Activated CD8-positive, alpha-beta T cell treated with anti-CD3 and anti-CD28 coated beads for 36 hours (primary cell): ENCODE measurements around the gene SYT9. TPM values are rescaled to one million over a fixed set of nuclear protein-coding genes. Genes with fewer than 3 reads are reported as not detected.

Source experiments
- ATAC-seq: fragments of 200-7000 bp; cut with Tn5 transposase; one replicate; pipeline ENCODE4 v1.10.0; 2021; ENCODE audit warnings: mild to moderate bottlenecking, moderate library complexity
- CTCF ChIA-PET: fragments of 350-600 bp; sonication (Branson Sonifier 250); formaldehyde crosslinking; loops from one replicate; lab custom pipeline; 2021; ENCODE audit warnings: antibody characterized with exemption; lab: Charles Lee
- POLR2A ChIA-PET: fragments of 350-600 bp; sonication (Branson Sonifier 250); formaldehyde crosslinking; loops from one replicate; lab custom pipeline; 2021; ENCODE audit warnings: antibody characterized with exemption; lab: Charles Lee
- DNase-seq: peaks from one replicate; pipeline ENCODE4 v3.0.0-alpha.2; 2020
- H3K27ac Mint-ChIP-seq: one replicate; pipeline ENCODE4 v1.8.0; 2021; ENCODE audit warnings: mild to moderate bottlenecking, mixed read lengths
- H3K27me3 Mint-ChIP-seq: one replicate; pipeline ENCODE4 v1.8.0; 2021; ENCODE audit warnings: mixed read lengths
- H3K36me3 Mint-ChIP-seq: one replicate; pipeline ENCODE4 v1.8.0; 2021; ENCODE audit warnings: low read depth, mixed read lengths
- H3K4me1 Mint-ChIP-seq: one replicate; pipeline ENCODE4 v1.8.0; 2021; ENCODE audit warnings: low read depth, mixed read lengths
- H3K4me3 Mint-ChIP-seq: one replicate; pipeline ENCODE4 v1.8.0; 2021; ENCODE audit warnings: mild to moderate bottlenecking, moderate library complexity, mixed read lengths
- H3K9me3 Mint-ChIP-seq: one replicate; pipeline ENCODE4 v1.8.0; 2021; ENCODE audit warnings: mixed read lengths
- CTCF ChIP-seq: fragments of 200-600 bp; IDR thresholded peaks from one replicate; pipeline ENCODE4 v1.8.0; 2022; ENCODE audit warnings: antibody characterized with exemption, mild to moderate bottlenecking
- intact Hi-C: fragments of 100-400 bp; cut with micrococcal nuclease; formaldehyde crosslinking; loops from one replicate; pipeline ENCODE4 v1.10.0; 2022
- total RNA-seq, 2 experiments: library from RNA; stranded (reverse); gene quantifications; one replicate each; pipeline ENCODE4 v1.2.3, GENCODE V29; 2021

SYT9 gene
- total RNA-seq, 2 experiments from 2014 or later: not detected

- no peak overlapping the region for H3K4me3 Mint-ChIP-seq
These were observed 191.0 kb downstream of the SYT9 start for GRCh38 chr11:7442588-7443215.

GRCh38 chr11:7444091-7444981 lies 192.6 kb downstream of the SYT9 start:
- intact Hi-C loops: loop anchor here (5.0 to 10.0 kb wide), 2 partner anchors 90 to 347 kb away; no protein-coding TSS in a partner anchor
- H3K27ac Mint-ChIP-seq: no peak overlapping the region
- no peak overlapping the region for H3K4me3 Mint-ChIP-seq
- no peaks in the 10 kb centered on the region for H3K9me3 Mint-ChIP-seq
- no peak for ATAC-seq
- CTCF ChIA-PET: interaction anchor here (1.0 to 2.7 kb wide), 3 partner anchors 10 to 91 kb away, joined by 3 to 17 read pairs (median 3); no protein-coding TSS in a partner anchor
- TF ChIP-seq CTCF: no peak
- H3K4me1 Mint-ChIP-seq: no peaks in the 10 kb centered on the region
- no peak for DNase-seq
- no peaks in the 10 kb centered on the region for H3K36me3 Mint-ChIP-seq
- POLR2A ChIA-PET: no interaction called here
- no peaks in the 10 kb centered on the region for H3K27me3 Mint-ChIP-seq

More at GRCh38 chr11:7442588-7443215, 191.0 kb downstream of the SYT9 start:
- Mint-ChIP-seq H3K27me3 (no peaks in the 10 kb centered on the region), H3K36me3 (no peaks in the 10 kb centered on the region), H3K27ac (no peak overlapping the region), H3K9me3 (no peaks in the 10 kb centered on the region), H3K4me1 (no peaks in the 10 kb centered on the region)
- POLR2A ChIA-PET: no interaction called here
- ATAC-seq (peak; percentile 97), DNase-seq (peak; percentile 87)
- CTCF ChIA-PET: interaction anchor here (0.7 to 3.4 kb wide), 22 partner anchors 9 to 630 kb away, joined by 3 to 20 read pairs (median 4); partner anchors contain the start of genes OLFML1 and PPFIBP2
- intact Hi-C loops: loop anchor here (5.0 to 10.0 kb wide), 2 partner anchors 88 to 345 kb away; no protein-coding TSS in a partner anchor
- TF ChIP-seq CTCF: peak; percentile 82

- no peaks in the 10 kb centered on the region for H3K27me3 Mint-ChIP-seq
- no peaks in the 10 kb centered on the region for H3K36me3 Mint-ChIP-seq
- TF ChIP-seq CTCF: no peak
- no peaks in the 10 kb centered on the region for H3K4me1 Mint-ChIP-seq
- no peak overlapping the region for H3K4me3 Mint-ChIP-seq
- DNase-seq (no peak), ATAC-seq (no peak)
- ChIA-PET CTCF (interaction anchor here (0.9 kb wide), 1 partner anchor 347 kb away, joined by 3 read pairs; no protein-coding TSS in a partner anchor), POLR2A (no interaction called here)
- no peaks in the 10 kb centered on the region for H3K9me3 Mint-ChIP-seq
- intact Hi-C loops: loop anchor here (10.0 kb wide), 1 partner anchor 91 kb away; no protein-coding TSS in a partner anchor
- no peak overlapping the region for H3K27ac Mint-ChIP-seq
These were observed 193.9 kb downstream of the SYT9 start for GRCh38 chr11:7445564-7445963.

GRCh38 chr11:7448201-7448600 lies 196.5 kb downstream of the SYT9 start:
- CTCF ChIA-PET: interaction anchor here (1.0 kb wide), 1 partner anchor 353 kb away, joined by 3 read pairs; no protein-coding TSS in a partner anchor
- H3K4me1 Mint-ChIP-seq: no peaks in the 10 kb centered on the region
- no peaks in the 10 kb centered on the region for H3K27me3 Mint-ChIP-seq
- DNase-seq (no peak), ATAC-seq (no peak)
- H3K9me3 Mint-ChIP-seq: no peaks in the 10 kb centered on the region
- H3K4me3 Mint-ChIP-seq: no peak overlapping the region
- no peak overlapping the region for H3K27ac Mint-ChIP-seq
- intact Hi-C loops: loop anchor here (10.0 kb wide), 1 partner anchor 93 kb away; no protein-coding TSS in a partner anchor
- no peak for TF ChIP-seq CTCF
- no peaks in the 10 kb centered on the region for H3K36me3 Mint-ChIP-seq
- POLR2A ChIA-PET: no interaction called here
